GM18907 (cell line): ENCODE measurements around the gene CMTM3.
"Not testable (repeated sequence)": the region's sequence is repeated elsewhere in the genome, so short reads cannot be mapped to it uniquely, and the experiment has no call there.

Source experiments
- ATAC-seq: cut with Tn5 transposase; IDR thresholded peaks from one replicate; pipeline ENCODE4 v1.9.1; 2021; ENCODE audit warnings: mild to moderate bottlenecking, moderate library complexity; ENCODE audit not compliant: unreplicated experiment

Gene CMTM3

GRCh38 chr16:66608241-66609138 lies 4.0 kb downstream of the CMTM3 start:
- peak; percentile 36 for ATAC-seq

GRCh38 chr16:66609139-66609510 lies 4.6 kb downstream of the CMTM3 start:
- no peak for ATAC-seq

DNA sequence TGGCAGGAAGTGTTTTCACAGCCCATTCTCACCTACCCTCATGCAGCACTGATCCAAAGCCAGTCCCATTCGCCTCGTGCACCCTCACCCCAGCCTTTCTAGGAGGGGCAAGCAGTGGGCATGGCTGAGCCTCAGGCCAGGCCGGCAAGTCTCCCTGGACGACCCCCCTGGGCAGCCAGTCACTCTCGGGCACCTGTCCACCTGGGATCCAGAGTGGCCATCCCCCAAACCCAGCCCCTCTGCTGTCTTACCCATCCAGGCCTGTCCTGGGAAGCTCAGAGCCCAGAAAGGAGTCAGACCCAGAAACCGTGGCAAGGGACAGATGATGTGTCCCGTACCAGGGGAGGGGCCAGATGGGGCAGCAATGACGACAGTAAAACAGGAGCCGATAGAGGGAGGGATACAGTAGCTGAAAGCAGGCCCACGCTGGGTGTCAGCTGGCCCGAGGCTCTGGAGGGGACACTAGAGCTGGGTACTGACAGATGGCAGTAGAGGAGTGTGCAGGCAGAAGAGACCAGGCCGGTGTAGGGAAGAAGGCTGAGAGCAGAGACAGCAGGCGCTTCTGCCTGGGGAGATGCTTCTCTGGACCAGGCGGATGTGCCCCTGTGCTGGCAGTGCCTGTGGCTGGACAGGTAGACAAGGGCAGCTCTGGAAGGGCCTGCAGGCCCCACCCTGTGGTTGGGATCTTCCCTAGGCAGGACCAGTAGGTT lies 5.8 kb downstream of the CMTM3 start:
- no peak for ATAC-seq

DNA sequence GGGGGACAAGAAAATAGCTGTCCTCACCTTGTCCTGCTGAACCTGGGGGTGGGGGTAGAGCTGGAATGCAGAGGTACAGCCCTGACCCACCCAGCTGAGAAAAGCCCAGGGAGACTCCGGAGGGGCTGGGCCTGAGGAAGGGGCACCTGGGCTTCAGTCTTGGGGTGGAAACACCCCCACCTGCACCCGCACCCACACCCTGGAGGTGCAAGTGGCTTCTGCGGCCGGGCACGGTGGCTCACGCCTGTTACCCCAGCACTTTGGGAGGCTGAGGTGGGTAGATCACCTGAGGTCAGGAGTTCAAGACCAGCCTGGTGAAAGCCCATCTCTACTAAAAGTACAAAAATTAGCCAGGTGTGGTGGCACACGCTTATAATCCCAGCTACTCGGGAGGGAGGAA lies 7.4 kb downstream of the CMTM3 start:
- not testable (repeated sequence) for ATAC-seq

GRCh38 chr16:66612422-66612821 lies 7.9 kb downstream of the CMTM3 start:
- no peak for ATAC-seq

GRCh38 chr16:66614161-66614802 lies 9.8 kb downstream of the CMTM3 start:
- ATAC-seq: no peak

DNA sequence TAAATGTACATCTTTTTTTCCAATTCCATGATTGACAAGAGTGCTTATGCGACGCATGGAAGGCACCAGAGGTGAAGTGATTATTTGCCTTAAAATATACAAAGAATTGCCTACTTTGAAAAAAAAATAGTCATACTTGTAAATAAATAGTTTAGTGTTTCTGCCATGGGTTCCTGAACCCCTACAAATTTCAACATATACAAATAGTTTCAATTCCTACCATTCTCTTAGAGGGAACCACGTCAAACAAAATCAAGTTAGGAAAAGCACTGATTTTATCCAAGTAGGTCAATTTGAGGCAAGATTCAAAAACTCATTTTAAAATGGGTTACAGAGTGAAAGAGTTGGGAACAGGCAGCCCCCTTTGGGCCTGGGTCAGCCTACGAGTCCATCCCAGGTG lies 11.7 kb downstream of the CMTM3 start:
- ATAC-seq: no peak

GRCh38 chr16:66616592-66616991 lies 12.1 kb downstream of the CMTM3 start:
- no peak for ATAC-seq

DNA sequence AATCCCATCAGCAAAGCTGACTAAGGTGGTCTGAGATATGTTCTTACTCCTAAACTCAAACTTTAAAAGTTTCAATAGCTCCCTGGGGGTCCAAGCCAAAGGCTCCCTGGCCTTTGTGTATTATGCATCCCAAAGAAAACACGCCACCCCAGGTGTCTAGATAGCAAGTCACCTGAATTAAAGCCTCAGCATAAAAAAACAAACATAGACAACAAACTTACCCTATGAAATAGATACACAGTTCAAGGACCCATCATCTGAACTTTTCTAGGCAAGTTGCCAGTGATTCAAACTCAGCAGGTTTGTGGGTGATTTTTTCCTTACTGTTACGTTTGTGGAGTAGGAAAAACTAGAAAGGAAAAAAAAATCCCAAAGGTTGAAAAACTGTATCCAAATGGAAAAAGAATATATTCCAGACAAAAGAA lies 12.5 kb downstream of the CMTM3 start:
- no peak for ATAC-seq

DNA sequence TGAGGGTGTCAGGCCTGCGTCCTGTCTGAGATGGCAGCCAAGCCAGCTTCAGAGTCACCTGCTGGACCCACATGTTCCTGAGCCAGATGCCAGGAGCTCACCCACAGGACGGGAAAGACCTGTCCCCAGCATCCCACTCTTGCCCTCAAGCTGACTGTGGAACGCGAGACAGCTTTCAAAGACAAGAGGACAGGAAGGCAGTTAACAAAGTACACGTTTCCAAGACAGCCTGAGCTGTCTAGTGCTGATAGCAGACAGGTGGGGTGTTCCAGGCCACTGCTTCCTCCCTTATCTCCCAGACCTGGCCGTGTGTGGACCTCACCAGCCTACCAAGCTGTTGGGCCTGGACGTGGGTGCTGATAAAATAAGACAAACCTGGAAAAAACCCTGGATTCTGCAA lies 13.2 kb downstream of the CMTM3 start:
- no peak for ATAC-seq

DNA sequence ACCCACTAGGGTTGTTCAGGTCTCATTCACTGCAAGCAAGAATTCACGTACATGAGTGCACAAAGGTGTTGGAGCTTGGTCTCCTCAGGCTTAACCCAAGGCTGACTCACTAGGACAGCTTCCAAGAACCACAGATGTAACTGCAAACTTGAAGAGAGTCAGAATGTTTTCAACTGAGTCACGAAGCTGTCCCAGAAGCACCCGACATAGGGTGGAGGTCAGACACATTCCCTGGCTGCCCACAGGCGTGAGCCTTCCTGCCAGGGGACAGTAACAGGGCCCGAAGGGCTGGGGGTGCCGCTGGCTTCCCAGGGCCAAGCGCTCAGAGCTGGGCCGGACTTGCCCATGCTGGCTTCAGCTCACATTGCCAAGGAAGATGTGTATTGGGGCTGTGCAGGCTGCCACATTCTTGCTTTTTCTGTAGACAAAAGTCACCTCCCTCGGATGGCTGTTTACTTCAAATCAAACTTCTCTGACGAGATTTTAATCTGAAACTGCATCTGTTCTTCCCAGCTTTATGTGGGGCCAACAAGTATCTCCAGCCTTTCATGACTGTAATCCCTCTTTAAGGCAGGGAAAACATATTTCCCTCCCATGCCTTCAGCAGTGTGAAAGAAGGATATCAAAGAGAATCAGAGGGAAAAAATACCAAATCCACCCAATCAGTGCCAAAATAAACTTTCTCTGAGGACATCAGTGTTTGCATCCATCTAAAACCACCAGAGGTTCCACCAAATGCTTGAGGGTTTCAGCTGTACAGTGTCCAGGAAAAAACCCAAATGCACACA lies 14.3 kb downstream of the CMTM3 start:
- ATAC-seq: no peak

DNA sequence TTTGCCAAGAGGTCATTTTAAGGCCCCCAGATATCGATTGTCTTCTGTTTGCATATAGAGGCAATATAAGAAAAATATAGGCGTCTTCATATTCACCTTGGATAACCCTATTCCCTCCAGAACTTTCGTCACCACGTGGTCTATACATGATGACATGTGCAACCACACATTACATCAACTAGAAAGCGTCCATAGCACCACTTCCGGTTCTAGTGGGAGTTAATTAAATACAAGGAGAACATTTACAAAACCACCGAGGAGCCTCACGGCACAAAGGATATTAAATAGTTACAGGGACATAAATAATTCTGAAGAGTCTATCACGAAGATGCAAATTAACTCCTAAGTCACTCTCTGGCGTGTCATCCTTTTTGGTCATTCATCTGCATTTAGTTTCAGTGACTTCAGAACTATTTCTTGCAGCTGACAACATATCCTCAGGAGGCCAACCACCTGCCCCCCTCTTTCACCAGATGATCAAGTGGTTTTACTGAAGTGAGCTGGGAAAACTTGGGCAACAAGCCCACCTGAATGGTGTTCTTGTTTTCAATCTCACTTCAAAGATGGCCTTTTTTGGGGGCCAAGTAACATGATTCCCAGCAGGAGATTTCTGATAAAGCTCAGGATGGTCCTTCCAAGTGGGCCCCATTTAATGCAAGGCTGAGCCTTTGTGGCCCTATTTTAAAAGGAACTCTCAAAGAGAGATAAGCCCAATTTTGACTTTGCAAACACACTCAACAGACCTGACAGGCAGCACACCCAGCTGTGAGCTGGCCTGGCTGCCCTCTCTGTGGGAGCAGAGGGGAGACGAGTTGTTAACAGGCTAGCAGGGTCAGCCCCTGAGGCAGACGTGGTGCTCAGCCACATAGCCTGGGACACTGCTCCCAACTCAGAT lies 15.3 kb downstream of the CMTM3 start:
- ATAC-seq: no peak

- ATAC-seq: no peak
Measured at GRCh38 chr16:66620429-66620795, 15.9 kb downstream of the CMTM3 start.

- no peak for ATAC-seq
Measured at GRCh38 chr16:66621973-66622372, 17.5 kb downstream of the CMTM3 start.

DNA sequence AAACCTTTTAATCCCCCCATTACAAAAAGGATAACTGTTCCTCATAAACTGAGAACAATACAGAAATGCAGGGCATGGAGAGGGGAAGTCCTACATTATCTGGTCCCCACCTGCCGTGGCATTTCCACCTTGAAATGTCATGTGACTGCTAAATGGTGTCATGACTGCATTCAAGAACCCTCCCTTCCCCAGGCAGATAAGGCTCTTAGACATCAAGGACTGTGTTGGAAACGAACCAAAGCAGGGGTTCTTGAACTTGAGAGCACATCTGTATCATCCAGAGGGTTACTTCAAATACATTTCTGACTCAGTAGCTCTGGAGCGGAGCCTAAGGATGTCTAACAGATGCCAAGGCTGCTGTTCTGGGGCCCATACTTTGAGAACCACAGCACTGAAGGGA lies 18.4 kb downstream of the CMTM3 start:
- no peak for ATAC-seq

- no peak for ATAC-seq
Measured at GRCh38 chr16:66623755-66624154, 19.3 kb downstream of the CMTM3 start.

GRCh38 chr16:66627611-66628378 lies 23.3 kb downstream of the CMTM3 start:
- not testable (repeated sequence) for ATAC-seq

DNA sequence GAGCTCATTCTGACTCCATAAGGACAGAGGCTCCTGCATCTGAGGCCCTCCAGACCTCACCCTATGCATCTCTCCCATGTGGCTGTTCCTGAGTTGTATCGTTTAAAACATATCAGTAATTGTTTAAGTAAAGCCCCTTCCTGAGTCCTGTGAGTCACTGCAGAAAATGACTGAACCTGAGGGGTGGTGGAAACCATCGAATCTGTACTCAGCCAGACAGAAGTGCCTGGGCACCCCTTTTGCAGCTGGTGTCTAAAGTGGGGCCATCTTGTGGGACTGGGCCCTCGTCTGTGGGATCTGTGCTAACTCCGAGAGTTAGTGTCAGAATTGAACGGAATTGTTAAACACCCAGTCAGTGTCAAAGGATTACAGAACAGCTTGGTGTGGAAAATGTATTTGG lies 25.4 kb downstream of the CMTM3 start:
- no peak for ATAC-seq

DNA sequence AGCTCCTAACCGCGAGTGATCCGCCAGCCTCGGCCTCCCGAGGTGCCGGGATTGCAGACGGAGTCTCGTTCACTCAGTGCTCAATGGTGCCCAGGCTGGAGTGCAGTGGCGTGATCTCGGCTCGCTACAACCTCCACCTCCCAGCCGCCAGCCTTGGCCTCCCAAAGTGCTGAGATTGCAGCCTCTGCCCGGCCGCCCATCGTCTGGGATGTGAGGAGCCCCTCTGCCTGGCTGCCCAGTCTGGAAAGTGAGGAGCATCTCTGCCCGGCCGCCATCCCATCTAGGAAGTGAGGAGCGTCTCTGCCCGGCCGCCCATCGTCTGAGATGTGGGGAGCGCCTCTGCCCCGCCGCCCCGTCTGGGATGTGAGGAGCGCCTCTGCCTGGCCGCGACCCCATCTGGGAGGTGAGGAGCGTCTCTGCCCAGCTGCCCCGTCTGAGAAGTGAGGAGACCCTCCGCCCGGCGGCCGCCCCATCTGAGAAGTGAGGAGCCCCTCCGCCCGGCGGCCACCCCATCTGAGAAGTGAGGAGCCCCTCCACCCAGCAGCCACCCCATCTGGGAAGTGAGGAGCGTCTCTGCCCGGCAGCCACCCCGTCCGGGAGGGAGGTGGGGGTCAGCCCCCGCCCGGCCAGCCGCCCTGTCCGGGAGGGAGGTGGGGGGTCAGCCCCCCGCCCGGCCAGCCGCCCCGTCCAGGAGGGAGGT lies 26.2 kb downstream of the CMTM3 start:
- ATAC-seq: not testable (repeated sequence)
